Colonic mucosa (tissue), 4 donors: ENCODE data around the gene PKD2L1. TPM values are rescaled to one million over a fixed set of nuclear protein-coding genes. Genes with fewer than 3 reads are reported as not detected.
"Not testable (repeated sequence)": the region's sequence is repeated elsewhere in the genome, so short reads cannot be mapped to it uniquely, and the experiment has no call there.

Experiments
- DNase-seq: peaks from one replicate; pipeline ENCODE4 v3.0.0-alpha.2; 2020
- H3K27ac ChIP-seq: fragments of 200-600 bp; one replicate; pipeline ENCODE4 v1.8.0; 2021
- H3K27me3 ChIP-seq: fragments of 200-600 bp; one replicate; pipeline ENCODE4 v1.8.0; 2021
- H3K36me3 ChIP-seq: fragments of 200-600 bp; one replicate; pipeline ENCODE4 v1.8.0; 2021
- H3K4me1 ChIP-seq: fragments of 200-600 bp; one replicate; pipeline ENCODE4 v1.8.0; 2021; ENCODE audit warnings: mild to moderate bottlenecking
- H3K4me3 ChIP-seq: fragments of 200-600 bp; one replicate; pipeline ENCODE4 v1.8.0; 2021
- H3K9ac ChIP-seq, 2 donors: one replicate each; pipeline ENCODE4 v1.7.0; 2013; ENCODE audit warnings: control low read depth in 2 of 2, low read depth in 2 of 2, low read length in 2 of 2
- H3K9me3 ChIP-seq: fragments of 200-600 bp; one replicate; pipeline ENCODE4 v1.8.0; 2021
- CTCF ChIP-seq: fragments of 200-600 bp; IDR thresholded peaks from one replicate; pipeline ENCODE4 v1.8.0; 2022; ENCODE audit warnings: antibody characterized with exemption, mild to moderate bottlenecking
- intact Hi-C: fragments of 100-400 bp; cut with DNase I; formaldehyde crosslinking; loops from one replicate; pipeline ENCODE4 v1.14.1; 2022
- total RNA-seq, 2 donors: library from RNA; stranded (reverse); fragmentation: NEBNext Ultra II Directional in 1 of 2; extraction: Animal tissue kit (Norgen Biotek cat#: 25700) in 1 of 2; gene quantifications; one replicate each; pipeline ENCODE4 v1.2.1, GENCODE V29; 2021
- donor health status: healthy.
- donor health status: DM: no; HTN: no; CAD: no.
- donor health status: DM: no; HTN: no; CAD: no.

PKD2L1 gene
- total RNA-seq = under 1 TPM; 0.50 to 0.52 TPM

- DNase-seq = no peak
- H3K9ac ChIP-seq = no peak within 1 kb of the TSS
- intact Hi-C loops = no loop called here
- H3K9me3 ChIP-seq = no peaks in the 10 kb centered on the region
- H3K36me3 ChIP-seq = no peaks in the 10 kb centered on the region
- no peaks in the 10 kb centered on the region for H3K27me3 ChIP-seq
- H3K4me1 ChIP-seq = no peaks in the 10 kb centered on the region
- no peak for TF ChIP-seq CTCF
- no peak within 1 kb of the TSS for H3K4me3 ChIP-seq
- H3K27ac ChIP-seq = no peak within 1 kb of the TSS
These were observed at the start of gene PKD2L1 for GRCh38 chr10:100330079-100330478. Gene PKD2L1 (minus strand): TSS chr10:100330228. CDS start chr10:100330103, 125 bp downstream.

- Histone ChIP-seq H3K9ac (no peak overlapping the region), H3K9me3 (no peaks in the 10 kb centered on the region), H3K27ac (peak overlapping the region; percentile 35), H3K4me1 (no peaks in the 10 kb centered on the region), H3K36me3 (no peaks in the 10 kb centered on the region), H3K27me3 (no peaks in the 10 kb centered on the region), H3K4me3 (no peak overlapping the region)
- DNase-seq = no peak
- intact Hi-C loops = no loop called here
- TF ChIP-seq CTCF = no peak
These were observed 47.8 kb upstream of the PKD2L1 start for GRCh38 chr10:100377830-100378229.

- H3K4me3 ChIP-seq, H3K9ac ChIP-seq, H3K9me3 ChIP-seq, H3K4me1 ChIP-seq, intact Hi-C loops, H3K36me3 ChIP-seq, H3K27me3 ChIP-seq: not testable (repeated sequence)
- peak overlapping the region; percentile 35 for H3K27ac ChIP-seq
- DNase-seq = peak; percentile 32
These were observed 46.6 kb upstream of the PKD2L1 start for GRCh38 chr10:100376656-100377055.

- H3K27ac ChIP-seq = peak overlapping the region; percentile 98
- H3K9ac ChIP-seq = peak overlapping the region; percentile 75 to 92
- intact Hi-C loops, H3K9me3 ChIP-seq, H3K27me3 ChIP-seq, H3K4me1 ChIP-seq, H3K36me3 ChIP-seq: not testable (repeated sequence)
- peak; percentile 50 for DNase-seq
- peak overlapping the region; percentile 49 for H3K4me3 ChIP-seq
These were observed 44.8 kb upstream of the PKD2L1 start for GRCh38 chr10:100374677-100375353.

GRCh38 chr10:100374200-100374655 is 44.2 kb upstream of the PKD2L1 start:
- Histone ChIP-seq H3K36me3 (no peaks in the 10 kb centered on the region), H3K9me3 (no peaks in the 10 kb centered on the region), H3K4me1 (no peaks in the 10 kb centered on the region), H3K27me3 (no peaks in the 10 kb centered on the region), H3K9ac (peak overlapping the region; percentile 75 to 92), H3K27ac (peak overlapping the region; percentile 98), H3K4me3 (peak overlapping the region; percentile 49)
- intact Hi-C loops = no loop called here
- TF ChIP-seq CTCF = no peak
- DNase-seq = no peak

- H3K4me1 ChIP-seq = no peaks in the 10 kb centered on the region
- peak; percentile 99 for DNase-seq
- H3K9me3 ChIP-seq = no peaks in the 10 kb centered on the region
- H3K27me3 ChIP-seq = no peaks in the 10 kb centered on the region
- H3K36me3 ChIP-seq = no peaks in the 10 kb centered on the region
- peak overlapping the region; percentile 75 to 92 for H3K9ac ChIP-seq
- H3K27ac ChIP-seq = peak overlapping the region; percentile 98
- intact Hi-C loops = no loop called here
- H3K4me3 ChIP-seq = peak overlapping the region; percentile 49
- TF ChIP-seq CTCF = no peak
These were observed 43.5 kb upstream of the PKD2L1 start for GRCh38 chr10:100373298-100374199.
